ENCODE measurements around the gene OPHN1. TPM values are rescaled to one million over a fixed set of nuclear protein-coding genes. Genes with fewer than 3 reads are reported as not detected.

The OPHN1 gene
- total and polyA plus RNA-seq, 2 experiments from 2014 or later = 4.5 to 5.6 TPM

DNA sequence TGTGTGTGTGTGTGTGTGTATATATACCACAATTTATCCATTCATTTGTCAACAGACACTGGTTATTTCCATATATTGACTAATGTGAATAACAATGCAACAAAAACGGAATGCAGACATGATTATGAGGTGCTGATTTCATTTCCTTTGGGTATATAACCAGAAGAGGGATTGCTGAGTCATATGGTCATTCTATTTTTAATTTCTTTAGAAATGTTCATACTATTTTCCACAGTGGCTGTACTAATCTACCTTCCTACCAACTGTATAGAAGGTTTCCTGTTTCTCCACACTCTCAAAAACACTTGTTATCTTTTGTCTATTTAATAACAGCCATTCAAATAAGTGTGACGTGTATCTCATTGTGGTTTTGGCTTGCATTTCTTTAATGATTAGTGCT lies 269.9 kb downstream of the OPHN1 start:
- no peak overlapping the region for H3K27ac ChIP-seq
- 64% methylated on average over 2 of the region's 2 CpGs for WGBS (ENCODE audit: low lambda C conversion rate, missing lambda C conversion rate)
- TF ChIP-seq EZH2 (IDR thresholded peaks at IDR 0.05; ENCODE audit: borderline replicate concordance) = no peak
- no peak for TF ChIP-seq EZH2phosphoT487 (IDR thresholded peaks at IDR 0.05; ENCODE audit: low read depth, severe bottlenecking, unreplicated experiment)
- TF ChIP-seq, protein P1, sequence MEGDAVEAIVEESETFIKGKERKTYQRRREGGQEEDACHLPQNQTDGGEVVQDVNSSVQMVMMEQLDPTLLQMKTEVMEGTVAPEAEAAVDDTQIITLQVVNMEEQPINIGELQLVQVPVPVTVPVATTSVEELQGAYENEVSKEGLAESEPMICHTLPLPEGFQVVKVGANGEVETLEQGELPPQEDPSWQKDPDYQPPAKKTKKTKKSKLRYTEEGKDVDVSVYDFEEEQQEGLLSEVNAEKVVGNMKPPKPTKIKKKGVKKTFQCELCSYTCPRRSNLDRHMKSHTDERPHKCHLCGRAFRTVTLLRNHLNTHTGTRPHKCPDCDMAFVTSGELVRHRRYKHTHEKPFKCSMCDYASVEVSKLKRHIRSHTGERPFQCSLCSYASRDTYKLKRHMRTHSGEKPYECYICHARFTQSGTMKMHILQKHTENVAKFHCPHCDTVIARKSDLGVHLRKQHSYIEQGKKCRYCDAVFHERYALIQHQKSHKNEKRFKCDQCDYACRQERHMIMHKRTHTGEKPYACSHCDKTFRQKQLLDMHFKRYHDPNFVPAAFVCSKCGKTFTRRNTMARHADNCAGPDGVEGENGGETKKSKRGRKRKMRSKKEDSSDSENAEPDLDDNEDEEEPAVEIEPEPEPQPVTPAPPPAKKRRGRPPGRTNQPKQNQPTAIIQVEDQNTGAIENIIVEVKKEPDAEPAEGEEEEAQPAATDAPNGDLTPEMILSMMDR (IDR thresholded peaks at IDR 0.05; ENCODE audit: poor library complexity) = no peak
- no peaks in the 10 kb centered on the region for H4K20me1 ChIP-seq (ENCODE audit: insufficient read depth, poor library complexity, severe bottlenecking)
- H3K36me3 ChIP-seq (replicated peaks; ENCODE audit: insufficient read depth, low read depth) = no peaks in the 10 kb centered on the region
- no peaks in the 10 kb centered on the region for H3K4me1 ChIP-seq (ENCODE audit: insufficient read depth)
- peaks cover 4% of the 10 kb centered on the region for H3K9me3 ChIP-seq (ENCODE audit: low read depth)
- H3K4me2 ChIP-seq = no peak overlapping the region
- no peaks in the 10 kb centered on the region for H3K79me2 ChIP-seq
- H3K9me2 ChIP-seq (replicated peaks; ENCODE audit: insufficient read depth) = no peaks in the 10 kb centered on the region
- no peak overlapping the region for H3K4me3 ChIP-seq
- no peak overlapping the region for H2AFZ ChIP-seq
- no peak for DNase-seq (ENCODE audit: low spot score)
- H3K27me3 ChIP-seq = no peaks in the 10 kb centered on the region

DNA sequence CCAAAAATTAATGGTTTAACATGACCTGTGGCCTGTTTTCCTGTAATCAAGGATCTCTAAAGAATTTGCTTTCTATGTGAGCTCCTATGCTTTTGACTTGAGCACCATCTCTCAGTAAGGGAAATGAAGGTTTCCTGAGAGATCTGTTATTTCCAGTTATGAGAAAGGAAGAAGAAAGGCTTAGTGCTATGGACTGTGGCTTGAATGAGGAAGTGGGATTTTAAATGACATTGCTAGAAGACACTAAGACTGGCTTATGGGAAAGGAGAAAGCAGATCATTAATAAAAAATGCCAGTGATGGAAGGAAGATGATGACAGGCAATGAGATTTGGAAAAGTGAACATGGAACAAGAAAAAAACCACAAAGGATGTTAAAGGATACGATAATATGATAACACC lies 285.4 kb downstream of the OPHN1 start:
- H2AFZ ChIP-seq = no peak overlapping the region
- H3K27me3 ChIP-seq = no peaks in the 10 kb centered on the region
- H3K79me2 ChIP-seq = no peaks in the 10 kb centered on the region
- H4K20me1 ChIP-seq (ENCODE audit: insufficient read depth, poor library complexity, severe bottlenecking) = no peaks in the 10 kb centered on the region
- H3K9me3 ChIP-seq (ENCODE audit: low read depth) = no peaks in the 10 kb centered on the region
- H3K27ac ChIP-seq = no peak overlapping the region
- no peak for TF ChIP-seq EZH2phosphoT487 (IDR thresholded peaks at IDR 0.05; ENCODE audit: low read depth, severe bottlenecking, unreplicated experiment)
- TF ChIP-seq, protein P1 (IDR thresholded peaks at IDR 0.05; ENCODE audit: poor library complexity) = no peak
- TF ChIP-seq EZH2 (IDR thresholded peaks at IDR 0.05; ENCODE audit: borderline replicate concordance) = no peak
- H3K4me3 ChIP-seq = no peak overlapping the region
- no peaks in the 10 kb centered on the region for H3K36me3 ChIP-seq (replicated peaks; ENCODE audit: insufficient read depth, low read depth)
- H3K9me2 ChIP-seq (replicated peaks; ENCODE audit: insufficient read depth) = no peaks in the 10 kb centered on the region
- no peak overlapping the region for H3K4me2 ChIP-seq
- WGBS (ENCODE audit: low lambda C conversion rate, missing lambda C conversion rate) = 75% methylated on average over 1 of the region's 1 CpG
- DNase-seq (ENCODE audit: low spot score) = no peak
- no peaks in the 10 kb centered on the region for H3K4me1 ChIP-seq (ENCODE audit: insufficient read depth)

DNA sequence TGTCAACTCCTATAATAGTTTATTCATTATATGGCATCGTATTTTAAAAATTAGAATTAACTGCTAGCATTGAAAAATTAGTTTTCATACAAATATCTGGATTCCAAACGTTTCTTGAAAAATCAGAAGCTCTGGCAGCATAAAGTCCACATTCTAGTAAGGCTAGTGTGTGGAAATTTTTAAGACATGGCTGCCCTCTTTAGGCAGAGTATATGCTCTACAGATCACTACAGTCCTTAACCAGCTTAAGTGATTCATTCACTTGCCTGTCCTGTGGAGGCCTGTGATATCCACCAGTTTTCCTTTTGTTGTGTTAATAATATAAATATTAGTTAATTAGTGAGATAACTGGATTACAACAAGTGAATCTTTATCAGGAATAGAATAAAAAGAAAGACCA lies 287.2 kb downstream of the OPHN1 start:
- Histone ChIP-seq H3K9me3 (ENCODE audit: low read depth) (no peaks in the 10 kb centered on the region), H3K36me3 (replicated peaks; ENCODE audit: insufficient read depth, low read depth) (no peaks in the 10 kb centered on the region), H3K9me2 (replicated peaks; ENCODE audit: insufficient read depth) (no peaks in the 10 kb centered on the region), H3K4me2 (no peak overlapping the region), H3K4me3 (no peak overlapping the region), H3K27me3 (no peaks in the 10 kb centered on the region), H3K4me1 (ENCODE audit: insufficient read depth) (no peaks in the 10 kb centered on the region), H3K79me2 (no peaks in the 10 kb centered on the region), H3K27ac (no peak overlapping the region), H2AFZ (no peak overlapping the region), H4K20me1 (ENCODE audit: insufficient read depth, poor library complexity, severe bottlenecking) (no peaks in the 10 kb centered on the region)
- TF ChIP-seq EZH2phosphoT487 (IDR thresholded peaks at IDR 0.05; ENCODE audit: low read depth, severe bottlenecking, unreplicated experiment) = no peak
- TF ChIP-seq, protein P1 (IDR thresholded peaks at IDR 0.05; ENCODE audit: poor library complexity) = peak; percentile 50
- 10% methylated on average over 2 of the region's 2 CpGs for WGBS (ENCODE audit: low lambda C conversion rate, missing lambda C conversion rate)
- DNase-seq (ENCODE audit: low spot score) = peak; percentile 44

DNA sequence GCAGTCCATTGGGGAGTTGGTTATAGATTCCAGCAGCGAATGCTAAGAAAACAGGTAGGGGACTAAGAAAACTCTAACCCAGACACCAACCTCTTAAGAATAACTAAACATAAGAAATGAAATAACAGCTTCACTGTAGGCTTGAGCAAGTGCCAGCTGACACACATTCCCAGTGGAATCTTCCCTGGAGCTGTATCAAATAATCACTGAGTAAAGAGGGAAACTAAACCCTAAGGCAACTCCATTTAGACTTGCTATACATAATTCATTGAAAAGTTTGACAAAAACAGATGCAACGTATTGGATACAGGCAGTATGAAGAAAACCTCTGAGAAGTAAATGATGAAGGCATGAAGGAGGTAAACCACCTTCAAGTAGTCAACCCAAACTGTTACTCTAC lies 293.5 kb downstream of the OPHN1 start:
- Histone ChIP-seq H3K9me3 (ENCODE audit: low read depth) (no peaks in the 10 kb centered on the region), H3K36me3 (replicated peaks; ENCODE audit: insufficient read depth, low read depth) (no peaks in the 10 kb centered on the region), H2AFZ (no peak overlapping the region), H3K4me1 (ENCODE audit: insufficient read depth) (no peaks in the 10 kb centered on the region), H3K27me3 (no peaks in the 10 kb centered on the region), H3K9me2 (replicated peaks; ENCODE audit: insufficient read depth) (no peaks in the 10 kb centered on the region), H3K4me3 (no peak overlapping the region), H3K4me2 (no peak overlapping the region), H3K27ac (no peak overlapping the region), H3K79me2 (no peaks in the 10 kb centered on the region), H4K20me1 (ENCODE audit: insufficient read depth, poor library complexity, severe bottlenecking) (no peaks in the 10 kb centered on the region)
- TF ChIP-seq EZH2 (IDR thresholded peaks at IDR 0.05; ENCODE audit: borderline replicate concordance) = no peak
- TF ChIP-seq, protein P1 (IDR thresholded peaks at IDR 0.05; ENCODE audit: poor library complexity) = no peak
- 63% methylated on average over 2 of the region's 2 CpGs for WGBS (ENCODE audit: low lambda C conversion rate, missing lambda C conversion rate)
- DNase-seq (ENCODE audit: low spot score) = no peak

Data from hepatocyte (in vitro differentiated cells).